Activated gamma-delta T cell treated with anti-CD3 and anti-CD28 coated beads, Interleukin-2, amount 50 U/mL, for 16 hours (primary cell): ENCODE results near the gene STC2.

Experiments used
- DNase-seq: peaks from one replicate; pipeline ENCODE4 v3.0.0-alpha.2; 2020; ENCODE audit warnings: low read depth

The STC2 gene

DNA sequence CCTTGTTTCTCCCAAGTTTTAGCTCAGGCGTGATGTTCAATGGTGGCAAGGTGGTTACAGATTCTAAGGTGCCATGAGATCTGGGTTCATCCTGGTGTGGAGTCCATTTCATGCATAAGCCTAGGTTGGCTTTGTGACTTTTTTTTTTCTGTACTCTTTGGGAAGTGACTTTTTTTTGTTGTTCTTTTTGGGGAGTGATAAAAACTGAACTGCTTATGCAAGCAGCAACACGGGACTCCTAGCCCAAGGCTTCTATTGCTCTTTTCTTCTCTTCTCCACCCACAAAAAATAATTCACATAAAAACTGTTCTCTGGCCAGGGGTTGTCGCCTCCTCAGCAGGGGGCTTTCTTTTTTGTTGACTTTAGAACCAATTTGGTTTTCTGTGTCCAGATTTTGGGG, 15.4 kb downstream of the STC2 start:
- DNase-seq, result no peak

DNA sequence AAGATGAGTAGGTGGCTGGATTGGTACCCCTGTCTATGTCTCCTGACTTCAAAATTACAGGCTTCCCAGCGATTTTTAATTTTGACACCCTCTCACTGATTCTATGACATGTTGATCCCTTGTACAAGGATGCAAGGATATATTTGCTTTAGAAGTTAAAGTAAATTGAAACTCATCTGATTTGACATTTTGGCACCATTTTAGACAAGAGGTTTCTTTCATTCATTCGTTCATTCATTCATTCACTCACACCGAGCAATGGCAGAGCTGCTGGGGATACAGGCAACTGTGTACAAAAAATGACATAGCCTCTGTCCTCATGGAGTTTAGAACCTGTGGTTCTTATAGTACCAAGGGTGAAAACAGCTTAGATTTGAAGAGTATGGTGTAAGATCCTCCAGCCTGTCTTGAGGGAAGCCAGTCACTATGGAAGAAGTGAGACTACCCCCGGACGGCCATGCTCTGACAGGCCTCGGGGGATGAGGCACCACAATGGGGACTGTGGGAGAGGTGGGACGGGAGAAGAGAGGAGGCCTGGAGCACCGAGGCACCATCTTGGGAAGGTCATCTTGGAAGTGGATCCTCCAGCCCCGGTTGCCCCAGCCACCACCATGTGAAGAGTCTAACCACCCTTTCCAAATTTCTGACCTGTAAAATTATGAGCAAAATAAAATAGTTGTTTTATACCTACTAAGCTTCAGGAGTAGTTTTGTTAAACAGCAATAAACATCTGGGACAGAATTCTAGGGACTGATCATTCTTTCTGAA, 16.2 kb downstream of the STC2 start:
- DNase-seq, result no peak

DNA sequence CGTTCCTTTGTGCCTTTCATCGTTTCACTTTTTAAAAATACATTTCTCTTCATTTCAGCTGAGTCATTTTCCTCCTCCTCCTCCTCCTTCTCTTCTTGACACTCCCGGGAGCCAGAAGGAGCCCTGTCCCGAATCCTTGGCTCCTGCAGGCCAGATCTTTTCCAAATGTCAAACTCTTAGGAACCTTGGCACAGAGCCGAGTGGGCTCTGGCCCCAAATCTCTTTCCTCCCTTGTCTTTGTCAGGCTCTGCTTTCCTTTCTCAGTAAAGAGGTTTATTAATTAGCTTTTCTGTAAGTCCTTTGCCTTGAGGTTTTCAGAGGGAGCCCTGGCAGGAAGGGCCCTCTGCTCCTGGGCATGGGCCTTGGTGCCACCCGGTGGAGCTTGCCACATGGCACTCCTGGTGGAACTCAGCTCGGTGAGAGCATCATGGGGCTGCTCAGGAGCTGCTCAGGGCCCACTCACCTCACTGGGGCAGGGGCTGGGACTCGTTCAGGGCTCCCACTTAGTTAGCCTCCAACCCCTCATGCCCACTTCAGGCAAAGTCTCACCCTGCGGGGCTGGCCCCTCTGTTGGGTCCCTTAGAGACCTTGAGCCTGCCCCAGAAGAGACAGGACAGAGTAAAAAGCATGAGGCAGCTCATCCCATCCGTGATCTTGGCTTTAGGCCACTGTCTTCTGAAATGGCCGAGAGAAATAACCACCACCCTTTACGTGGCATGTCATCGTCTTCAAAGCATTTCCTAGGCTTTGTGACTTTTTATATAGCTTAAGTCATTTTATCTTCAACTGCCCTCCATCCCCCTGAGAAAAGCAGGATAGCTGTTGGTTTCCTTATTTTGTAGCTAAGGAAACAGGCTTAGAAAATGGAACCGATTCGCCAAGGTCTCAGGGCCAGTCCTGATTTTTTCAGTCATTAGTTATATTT, 17.1 kb downstream of the STC2 start:
- DNase-seq, result no peak

GRCh38 chr5:173310218-173310769, 17.9 kb downstream of the STC2 start:
- no peak for DNase-seq

- no peak for DNase-seq
These were observed 18.5 kb downstream of the STC2 start for GRCh38 chr5:173309731-173310130.

DNA sequence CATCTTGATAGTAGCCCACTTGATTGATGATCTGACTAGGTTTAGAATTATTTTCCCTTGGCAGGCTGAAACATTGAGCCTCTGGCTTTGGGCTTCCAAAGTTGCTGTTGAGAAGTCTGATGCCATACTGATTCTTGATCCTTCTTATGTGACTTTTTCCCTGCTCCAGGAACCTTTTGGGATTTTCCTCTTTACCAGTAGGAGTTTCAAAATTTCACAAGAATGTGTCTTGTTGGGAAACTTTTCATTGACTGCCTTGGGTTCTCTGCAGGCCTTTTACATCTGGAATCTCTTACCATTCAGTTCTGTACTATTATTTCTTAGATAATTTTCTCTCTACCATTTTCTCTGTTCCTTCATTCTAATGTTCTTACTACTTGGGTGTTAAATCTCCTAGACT, 20.0 kb downstream of the STC2 start:
- DNase-seq, result no peak

DNA sequence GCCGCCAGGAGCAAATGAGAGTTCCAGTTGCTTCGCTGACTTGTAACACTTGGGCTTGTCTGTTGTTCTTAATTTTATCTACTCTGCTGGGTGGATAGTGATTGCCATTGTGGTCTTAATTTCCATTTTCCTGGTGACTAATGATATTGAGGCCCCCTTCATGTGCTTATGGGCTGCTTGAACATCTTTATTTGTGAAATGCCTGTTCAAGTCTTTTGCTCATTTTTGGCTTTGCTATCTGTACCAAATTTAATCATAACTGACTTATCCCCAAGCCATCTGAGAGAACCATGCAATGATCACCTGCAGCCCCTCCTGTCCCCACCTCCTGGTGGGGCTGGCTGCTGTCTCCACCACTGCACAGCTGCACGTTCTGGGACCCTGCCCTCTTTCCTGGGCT, 20.5 kb downstream of the STC2 start:
- no peak for DNase-seq

DNA sequence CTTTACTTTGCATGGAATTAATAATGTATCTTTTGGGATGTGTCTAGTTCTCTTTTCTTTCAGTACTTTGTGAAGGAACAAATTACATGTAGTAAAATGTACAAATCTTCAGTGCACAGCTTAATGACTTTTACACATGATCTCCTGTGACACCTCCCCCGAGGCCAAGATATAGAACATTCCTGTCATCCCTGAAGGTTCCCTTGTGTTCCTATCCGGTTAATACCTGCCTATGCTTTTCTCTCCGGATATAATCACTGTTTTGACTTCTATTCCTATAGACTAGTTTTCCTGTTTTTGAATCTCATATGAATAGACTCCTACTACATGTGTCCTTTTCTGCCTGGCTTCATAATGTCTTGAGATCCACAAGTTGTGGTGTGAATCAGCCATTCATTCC, 21.5 kb downstream of the STC2 start:
- no peak for DNase-seq

DNA sequence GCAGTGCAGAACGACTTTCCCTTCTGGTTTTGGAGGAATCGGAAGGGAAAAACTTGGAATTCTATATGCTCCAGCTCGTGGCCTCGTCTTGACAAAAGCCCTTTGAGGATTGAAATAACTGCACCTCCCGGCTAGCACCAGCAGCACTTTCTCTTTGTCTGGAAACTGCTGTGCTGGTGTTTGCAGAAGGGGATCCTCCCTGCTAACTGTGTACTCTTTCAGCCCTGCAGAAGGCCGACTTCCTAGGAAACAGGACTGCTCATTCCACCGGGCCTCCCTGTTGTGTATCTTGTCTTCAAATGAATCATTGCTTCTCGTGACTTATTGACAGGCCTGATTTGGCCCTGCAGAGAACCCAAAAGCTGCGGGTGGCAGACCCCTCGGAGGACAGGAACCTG, 23.6 kb downstream of the STC2 start:
- no peak for DNase-seq

GRCh38 chr5:173303878-173304590, 24.2 kb downstream of the STC2 start:
- no peak for DNase-seq

- DNase-seq, result no peak
These were observed 25.6 kb downstream of the STC2 start for GRCh38 chr5:173302546-173303155.

DNA sequence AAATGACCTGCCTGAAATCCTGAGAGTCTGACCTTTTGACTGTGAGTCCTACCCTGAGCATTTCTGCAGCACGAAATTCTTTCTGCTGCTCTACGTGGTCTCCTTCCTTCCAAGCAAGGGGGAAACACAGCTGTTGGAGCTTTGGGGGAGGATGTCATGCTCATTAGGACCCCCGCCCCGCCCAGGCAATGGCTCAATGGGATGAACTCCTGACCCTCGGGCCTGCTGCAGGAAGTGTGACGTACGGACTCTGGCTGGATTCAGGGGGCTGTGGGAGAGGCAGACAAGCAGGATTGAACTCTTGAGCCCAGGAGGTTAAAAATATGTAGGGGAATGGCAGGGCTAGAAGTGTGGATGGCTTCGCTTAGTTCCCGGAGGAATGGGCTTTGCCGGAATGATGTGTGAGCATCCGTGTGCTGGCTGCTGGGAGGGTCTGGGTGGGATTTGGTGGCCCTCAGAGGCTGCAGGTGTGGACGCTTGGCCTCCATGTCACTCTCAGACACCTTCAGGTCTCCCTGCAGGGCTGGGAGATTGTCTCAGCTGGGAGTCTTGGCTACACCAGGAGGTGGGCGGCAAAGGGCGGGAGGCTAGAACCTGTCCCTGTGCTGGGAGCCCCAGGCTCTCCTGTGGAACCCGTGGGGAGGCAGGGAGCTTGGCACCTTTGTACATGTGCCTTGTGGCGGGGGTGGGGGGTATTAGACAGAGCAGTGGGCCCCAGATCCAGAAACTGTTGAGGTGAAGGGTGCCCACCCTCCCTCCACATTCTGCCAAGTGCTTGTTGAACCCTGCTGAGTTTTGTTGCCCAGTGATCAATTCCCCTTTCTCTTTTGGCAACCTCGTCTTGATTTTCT, 26.3 kb downstream of the STC2 start:
- DNase-seq, result no peak

DNA sequence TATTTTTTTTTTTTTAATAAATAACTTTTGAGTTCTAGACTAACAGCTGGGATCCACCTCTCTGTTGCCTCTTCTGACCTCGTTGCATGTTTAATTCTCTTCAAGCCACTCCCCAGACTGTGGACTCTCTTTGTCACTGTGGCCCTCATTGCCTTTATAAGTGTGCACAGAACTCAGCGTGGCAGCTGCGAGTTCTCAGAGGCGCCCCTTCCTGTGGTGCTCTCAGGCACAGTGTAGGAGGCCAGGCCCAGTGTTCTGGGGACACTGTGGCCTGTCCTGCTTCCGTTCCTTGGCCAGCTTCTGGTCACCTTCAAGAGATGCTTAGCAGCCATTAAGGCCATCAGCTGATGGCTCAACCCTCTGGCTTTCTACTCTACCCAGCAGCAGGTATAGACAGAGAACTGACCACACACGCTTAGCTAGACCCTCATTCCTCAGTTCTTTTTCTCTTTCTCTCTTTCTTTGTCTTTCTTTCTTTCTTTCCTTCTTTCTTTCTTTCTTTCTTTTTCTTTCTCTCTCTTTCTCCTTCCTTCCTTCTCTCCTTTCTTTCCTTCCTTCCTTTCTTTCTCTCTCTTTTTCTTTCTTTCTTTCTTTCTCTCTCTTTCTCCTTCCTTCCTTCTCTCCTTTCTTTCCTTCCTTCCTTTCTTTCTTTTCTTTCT, 27.7 kb downstream of the STC2 start:
- no peak for DNase-seq

DNA sequence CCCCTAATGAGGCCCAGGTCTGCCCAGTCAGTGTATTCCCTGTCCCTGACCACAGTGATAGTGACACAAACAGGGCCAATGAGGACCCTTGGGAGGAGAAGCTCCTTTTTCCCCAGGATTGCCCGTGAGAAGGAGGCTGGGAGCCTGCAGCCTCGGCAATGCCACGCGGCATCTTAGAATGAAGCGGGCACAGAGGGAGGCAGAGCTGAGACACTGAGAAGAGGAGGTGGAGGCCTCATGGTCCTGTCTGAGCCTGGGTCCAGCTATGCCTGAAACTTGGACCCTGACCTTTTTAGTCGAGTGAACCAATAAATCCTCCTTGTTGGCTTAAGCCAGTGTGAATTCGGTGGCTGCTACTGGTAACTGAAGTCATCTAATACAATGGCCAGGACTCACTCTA, 28.4 kb downstream of the STC2 start:
- DNase-seq, result no peak

- DNase-seq, result no peak
These were observed 29.8 kb downstream of the STC2 start for GRCh38 chr5:173298213-173298926.

GRCh38 chr5:173297813-173298212, 30.4 kb downstream of the STC2 start:
- no peak for DNase-seq

- DNase-seq, result no peak
These were observed 31.2 kb downstream of the STC2 start for GRCh38 chr5:173296737-173297676.

DNA sequence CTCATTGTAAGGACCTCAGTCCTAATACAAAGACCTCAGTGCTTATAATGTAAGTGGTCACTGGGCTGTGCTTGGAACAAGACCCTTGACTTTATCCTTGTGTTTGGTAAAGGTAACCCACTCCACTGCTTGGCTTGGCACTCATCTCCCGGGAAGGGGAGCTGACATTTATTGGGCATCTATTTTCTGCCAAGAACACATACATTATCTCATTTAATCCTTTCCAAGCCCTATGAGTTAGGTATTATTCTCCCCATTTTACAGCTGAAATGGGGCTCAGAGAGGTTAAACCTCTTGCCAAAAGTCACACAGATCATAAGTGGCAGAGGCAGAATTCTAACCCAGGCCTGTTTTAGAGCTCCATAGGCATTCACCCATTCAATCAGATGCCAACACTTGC, 32.4 kb downstream of the STC2 start:
- no peak for DNase-seq
